ENCODE results near the gene CORO1A.
"Not testable (repeated sequence)": the region's sequence is repeated elsewhere in the genome, so short reads cannot be mapped to it uniquely, and the experiment has no call there.

Gene CORO1A

GRCh38 chr16:30199608-30200343 is 16.4 kb downstream of the CORO1A start:
- not testable (repeated sequence) for DNase-seq (ENCODE audit: low read depth in 2 of 2)

- not testable (repeated sequence) for DNase-seq (ENCODE audit: low read depth in 2 of 2)
Measured at GRCh38 chr16:30205541-30206236, 22.3 kb downstream of the CORO1A start.

GRCh38 chr16:30206252-30206651 is 22.9 kb downstream of the CORO1A start:
- not testable (repeated sequence) for DNase-seq (ENCODE audit: low read depth in 2 of 2)

GRCh38 chr16:30207063-30207704 is 23.8 kb downstream of the CORO1A start:
- DNase-seq (ENCODE audit: low read depth in 2 of 2), result not testable (repeated sequence)

GRCh38 chr16:30209032-30209431 is 25.6 kb downstream of the CORO1A start:
- DNase-seq (ENCODE audit: low read depth in 2 of 2), result not testable (repeated sequence)

- not testable (repeated sequence) for DNase-seq (ENCODE audit: low read depth in 2 of 2)
Measured at GRCh38 chr16:30211414-30211813, 28.0 kb downstream of the CORO1A start.

GRCh38 chr16:30217082-30217481 is 33.7 kb downstream of the CORO1A start:
- not testable (repeated sequence) for DNase-seq (ENCODE audit: low read depth in 2 of 2)

All from stimulated activated CD8-positive, alpha-beta memory T cell treated with anti-CD3 and anti-CD28 coated beads, Interleukin-7, amount 100 ng/mL, for 1 hour (primary cell).